ENCODE data around the gene TTC22. TPM values are rescaled to one million over a fixed set of nuclear protein-coding genes. Genes with fewer than 3 reads are reported as not detected.
A peak's percentile ranks its signal among the peaks of the same experiment; 100 is the strongest.

TTC22 gene
- 10 to 100 TPM; 12.2 to 15.6 TPM for total RNA-seq

DNA sequence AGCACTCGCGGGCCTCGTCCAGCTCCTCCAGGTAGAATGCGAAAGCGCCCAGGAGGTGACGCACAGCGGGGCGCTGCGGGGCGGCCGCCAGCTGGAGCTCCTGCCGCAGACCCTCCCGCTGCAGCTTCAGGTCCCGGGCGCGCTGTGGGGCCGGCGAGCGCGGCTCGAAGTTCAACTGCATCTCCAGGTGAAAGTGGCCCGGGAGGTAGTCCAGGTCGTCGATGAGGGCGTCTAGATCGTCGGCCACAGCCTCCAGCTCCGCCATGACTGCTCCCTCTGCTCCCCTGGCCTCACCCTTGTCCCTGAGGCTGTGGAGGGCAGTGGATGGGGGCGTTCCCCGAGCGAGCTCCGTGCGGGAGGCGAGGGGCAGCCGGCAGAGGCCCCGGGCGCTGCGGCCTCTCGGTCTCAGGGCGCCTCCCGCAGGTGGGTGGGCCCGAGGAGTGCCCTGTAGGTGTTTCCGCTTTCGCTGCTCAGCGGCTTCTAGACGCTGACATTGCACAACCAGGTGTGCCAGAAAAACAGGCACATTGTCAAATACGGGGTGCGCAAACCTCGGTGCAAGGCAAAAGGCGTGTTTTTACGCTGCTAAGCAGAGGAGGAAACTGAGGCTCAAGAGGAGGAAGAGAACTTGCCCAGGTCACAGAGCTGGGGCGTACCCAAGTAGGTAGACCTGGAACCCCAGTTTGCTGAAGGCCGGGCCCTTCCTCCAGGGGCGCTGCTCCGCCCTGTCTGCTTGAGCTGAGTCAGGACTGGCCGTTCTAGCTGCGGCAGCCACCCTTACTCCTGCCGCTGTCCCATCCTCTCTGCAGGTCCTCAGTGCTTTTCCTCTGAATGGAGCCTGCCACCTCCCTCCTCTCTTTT, at the start of gene TTC22:
TSS of gene TTC22 (minus strand) at position 425 of the 861 bp plus-strand sequence. CDS start at position 265, 160 bp downstream.
- WGBS, 2 donors: 0 to 6% methylated on average over 12 to 57 of the region's 58 CpGs
- intact Hi-C loops (cut with DNase I): no loop called here
- peak; percentile 85 for ATAC-seq
- Histone ChIP-seq H3K27ac (peak within 1 kb of the TSS; percentile 75 to 87 (median 80)), H3K4me1 (peaks cover 43% of the 10 kb centered on the region), H3K36me3 (replicated peaks in 1 of 2; ENCODE audit: insufficient read depth in 1 of 2, low read depth in 2 of 2) (no peaks in the 10 kb centered on the region), H3K9me3 (no peaks in the 10 kb centered on the region), H3K27me3 (no peaks in the 10 kb centered on the region), H3K4me3 (peak within 1 kb of the TSS; percentile 44 to 54)
- TF ChIP-seq, protein P1, sequence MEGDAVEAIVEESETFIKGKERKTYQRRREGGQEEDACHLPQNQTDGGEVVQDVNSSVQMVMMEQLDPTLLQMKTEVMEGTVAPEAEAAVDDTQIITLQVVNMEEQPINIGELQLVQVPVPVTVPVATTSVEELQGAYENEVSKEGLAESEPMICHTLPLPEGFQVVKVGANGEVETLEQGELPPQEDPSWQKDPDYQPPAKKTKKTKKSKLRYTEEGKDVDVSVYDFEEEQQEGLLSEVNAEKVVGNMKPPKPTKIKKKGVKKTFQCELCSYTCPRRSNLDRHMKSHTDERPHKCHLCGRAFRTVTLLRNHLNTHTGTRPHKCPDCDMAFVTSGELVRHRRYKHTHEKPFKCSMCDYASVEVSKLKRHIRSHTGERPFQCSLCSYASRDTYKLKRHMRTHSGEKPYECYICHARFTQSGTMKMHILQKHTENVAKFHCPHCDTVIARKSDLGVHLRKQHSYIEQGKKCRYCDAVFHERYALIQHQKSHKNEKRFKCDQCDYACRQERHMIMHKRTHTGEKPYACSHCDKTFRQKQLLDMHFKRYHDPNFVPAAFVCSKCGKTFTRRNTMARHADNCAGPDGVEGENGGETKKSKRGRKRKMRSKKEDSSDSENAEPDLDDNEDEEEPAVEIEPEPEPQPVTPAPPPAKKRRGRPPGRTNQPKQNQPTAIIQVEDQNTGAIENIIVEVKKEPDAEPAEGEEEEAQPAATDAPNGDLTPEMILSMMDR (IDR thresholded peaks at IDR 0.05): peak; percentile 45 to 89 (median 68)
- TF ChIP-seq POLR2A (IDR thresholded peaks at IDR 0.05): peak; percentile 45 to 74 (median 63)
- DNase-seq: peak; percentile 79 to 88 (median 82)

DNA sequence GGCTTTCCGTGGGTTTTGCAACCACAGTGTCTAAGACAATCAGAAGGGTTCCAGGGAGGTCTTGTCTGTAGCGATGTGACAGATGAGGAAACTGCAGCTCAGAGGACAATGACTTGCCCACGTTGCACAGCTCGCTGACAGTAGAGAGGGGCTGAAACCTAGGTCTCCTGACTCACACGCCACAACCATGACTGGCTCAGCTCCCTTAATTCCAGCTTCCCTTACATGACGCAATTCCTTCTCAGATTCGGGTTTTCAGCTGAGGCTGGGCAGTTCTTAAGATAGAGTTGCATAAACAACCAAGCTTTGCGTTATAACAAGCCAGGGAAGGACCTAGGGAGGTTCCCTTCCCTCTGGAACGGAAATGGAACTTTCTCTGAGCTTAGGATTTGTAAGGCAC, 49.6 kb upstream of the TTC22 start:
- 83 to 97% methylated on average over 9 of the region's 9 CpGs for WGBS, 2 donors
- DNase-seq (peak in 1 of 4 donors; percentile 20), ATAC-seq (no peak)
- no peak for TF ChIP-seq POLR2A (IDR thresholded peaks at IDR 0.05)
- TF ChIP-seq, protein P1 (IDR thresholded peaks at IDR 0.05): no peak
- no peaks in the 10 kb centered on the region for H3K9me3 ChIP-seq
- no peak overlapping the region for H3K27ac ChIP-seq
- peaks cover 4% of the 10 kb centered on the region for H3K4me1 ChIP-seq
- intact Hi-C loops (cut with DNase I): no loop called here
- H3K36me3 ChIP-seq (replicated peaks in 1 of 2; ENCODE audit: insufficient read depth in 1 of 2, low read depth in 2 of 2): peaks cover 5 to 10% of the 10 kb centered on the region in 2 donors
- H3K4me3 ChIP-seq: no peak overlapping the region
- no peaks in the 10 kb centered on the region for H3K27me3 ChIP-seq

DNA sequence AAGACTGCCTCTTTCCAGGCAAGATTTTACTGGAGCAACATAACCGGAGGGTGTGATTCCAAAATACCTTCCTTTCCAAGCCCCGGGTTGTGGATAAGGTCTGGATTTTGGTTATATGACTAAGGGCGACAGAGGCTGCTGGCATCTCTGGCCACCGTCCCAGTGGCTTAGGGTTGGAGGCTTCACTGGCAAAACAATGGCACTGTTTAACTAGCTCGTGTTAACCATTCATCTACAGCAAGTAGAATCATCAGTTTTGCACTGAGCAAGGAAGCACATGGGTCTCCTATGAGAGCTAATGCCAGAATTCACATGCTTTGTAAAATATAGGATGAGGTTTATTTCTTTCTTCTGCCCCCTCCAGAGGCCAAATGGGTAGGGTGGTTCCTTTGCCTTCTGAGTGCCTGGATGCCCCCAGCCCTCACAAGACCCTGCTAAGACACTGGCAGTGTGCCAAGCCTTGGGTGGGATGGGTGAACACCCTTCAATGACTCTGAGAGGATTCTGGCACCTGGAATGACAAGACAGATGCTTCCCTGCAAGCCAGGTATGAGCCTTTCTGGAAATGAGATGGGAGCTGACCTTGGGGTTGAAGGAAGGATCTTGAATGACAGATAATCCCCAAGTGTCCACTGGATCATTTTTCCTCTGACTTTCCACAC, 49.1 kb upstream of the TTC22 start:
- no peak overlapping the region for H3K4me3 ChIP-seq
- DNase-seq (no peak), ATAC-seq (no peak)
- TF ChIP-seq, protein P1 (IDR thresholded peaks at IDR 0.05): no peak
- no peak for TF ChIP-seq POLR2A (IDR thresholded peaks at IDR 0.05)
- WGBS, 2 donors: 65 to 75% methylated on average over 4 to 5 of the region's 5 CpGs
- H3K4me1 ChIP-seq: peaks cover 4% of the 10 kb centered on the region
- no peak overlapping the region for H3K27ac ChIP-seq
- intact Hi-C loops (cut with DNase I): no loop called here
- H3K27me3 ChIP-seq: no peaks in the 10 kb centered on the region
- H3K9me3 ChIP-seq: no peaks in the 10 kb centered on the region
- H3K36me3 ChIP-seq (replicated peaks in 1 of 2; ENCODE audit: insufficient read depth in 1 of 2, low read depth in 2 of 2): peaks cover 5 to 10% of the 10 kb centered on the region in 2 donors

DNA sequence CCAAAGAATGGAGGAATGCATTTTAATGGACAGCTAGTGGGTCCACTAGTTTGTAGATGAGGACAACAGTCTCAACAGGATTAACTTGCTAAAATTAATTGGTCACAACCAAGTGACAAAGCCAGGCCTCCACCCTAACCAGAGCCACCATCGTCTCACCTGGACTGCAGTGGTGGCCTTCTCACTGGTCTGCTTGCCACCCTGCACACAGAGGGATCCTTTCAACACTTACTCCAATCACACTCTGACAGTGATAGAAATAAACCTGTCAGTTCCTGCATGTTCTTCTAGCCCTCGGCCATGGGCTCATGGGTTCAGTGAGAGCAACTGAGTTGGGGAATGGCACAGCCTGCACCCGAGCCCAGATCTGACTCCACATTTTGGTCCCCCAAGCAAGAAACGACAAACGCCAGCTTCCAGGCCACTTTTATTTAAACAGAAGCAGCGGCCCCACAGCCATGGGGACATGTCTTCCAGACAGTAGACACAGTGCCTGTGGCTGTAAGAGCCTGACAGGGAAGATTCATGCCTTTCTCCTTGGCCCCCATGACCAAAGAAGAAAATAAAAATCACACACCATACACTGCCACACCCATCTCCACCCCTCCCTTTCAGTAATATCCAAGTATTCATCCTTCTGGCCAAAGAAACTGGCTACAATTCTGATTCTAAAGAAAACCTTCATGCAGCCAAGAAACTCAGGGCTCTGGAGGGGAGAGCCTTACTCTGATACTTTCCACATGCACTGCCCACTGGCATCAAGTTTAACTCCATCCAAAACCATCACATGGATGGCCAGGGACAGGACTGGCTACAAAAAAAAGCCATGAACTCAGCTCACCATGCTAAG, 48.3 kb upstream of the TTC22 start:
- WGBS, 2 donors: 85 to 97% methylated on average over 4 to 6 of the region's 6 CpGs

More for the DNA sequence above, 48.3 kb upstream of the TTC22 start:
- no peak for DNase-seq
- no peaks in the 10 kb centered on the region for H3K9me3 ChIP-seq
- ATAC-seq: no peak
- no peak overlapping the region for H3K4me3 ChIP-seq
- intact Hi-C loops (cut with DNase I): no loop called here
- no peak overlapping the region for H3K27ac ChIP-seq
- peaks cover 5 to 10% of the 10 kb centered on the region in 2 donors for H3K36me3 ChIP-seq (replicated peaks in 1 of 2; ENCODE audit: insufficient read depth in 1 of 2, low read depth in 2 of 2)
- H3K27me3 ChIP-seq: no peaks in the 10 kb centered on the region
- peaks cover 4% of the 10 kb centered on the region for H3K4me1 ChIP-seq
- TF ChIP-seq, protein P1 (IDR thresholded peaks at IDR 0.05): no peak
- TF ChIP-seq POLR2A (IDR thresholded peaks at IDR 0.05): no peak
